DMS153 treated with DMSO at 0.1 percent for 48 hours (cell line): Measurements from ENCODE around the gene DOCK6.

Experiments used
- DNase-seq: peaks from one replicate; lab custom pipeline; 2025; ENCODE audit not compliant: unreplicated experiment; lab: John Stamatoyannopoulos, UW

Gene DOCK6

DNA sequence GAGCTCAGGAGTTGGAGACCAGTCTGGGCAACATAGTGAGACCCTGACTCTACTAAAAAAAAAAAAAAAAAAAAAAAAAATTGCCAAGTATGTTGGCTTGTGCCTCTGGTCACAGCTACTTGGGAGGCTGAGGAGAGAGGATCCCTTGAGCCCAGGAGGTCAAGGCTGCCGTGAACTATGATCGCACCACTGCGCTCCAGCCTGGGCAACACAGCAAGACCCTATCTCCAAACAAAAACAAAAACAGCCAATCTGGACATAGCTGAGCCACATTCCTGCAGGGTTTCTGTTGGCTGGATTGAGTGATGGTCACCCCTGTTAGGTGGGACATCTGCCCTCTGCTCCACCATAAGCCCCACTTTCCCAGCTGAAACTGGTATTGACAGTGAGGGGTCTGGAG, 36.5 kb downstream of the DOCK6 start:
- no peak for DNase-seq

DNA sequence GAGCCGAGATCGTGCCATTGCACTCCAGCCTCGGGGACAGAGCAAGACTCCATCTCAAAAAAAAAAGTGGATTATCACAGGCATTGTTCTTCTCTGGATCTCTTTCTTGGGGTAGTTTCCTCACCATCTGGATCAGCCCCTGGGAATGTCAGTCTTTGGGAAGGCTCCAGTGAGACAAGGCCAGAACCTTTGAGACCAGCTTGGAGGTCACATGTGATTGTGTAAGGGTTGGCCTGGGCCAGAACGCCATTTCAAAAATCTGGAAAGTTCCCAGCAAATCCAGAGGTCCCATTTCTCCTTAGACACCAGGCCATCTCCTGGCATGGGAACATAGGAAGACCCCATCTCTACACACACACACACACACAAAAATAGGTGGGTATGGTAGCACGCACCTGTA, 37.2 kb downstream of the DOCK6 start:
- no peak for DNase-seq

DNA sequence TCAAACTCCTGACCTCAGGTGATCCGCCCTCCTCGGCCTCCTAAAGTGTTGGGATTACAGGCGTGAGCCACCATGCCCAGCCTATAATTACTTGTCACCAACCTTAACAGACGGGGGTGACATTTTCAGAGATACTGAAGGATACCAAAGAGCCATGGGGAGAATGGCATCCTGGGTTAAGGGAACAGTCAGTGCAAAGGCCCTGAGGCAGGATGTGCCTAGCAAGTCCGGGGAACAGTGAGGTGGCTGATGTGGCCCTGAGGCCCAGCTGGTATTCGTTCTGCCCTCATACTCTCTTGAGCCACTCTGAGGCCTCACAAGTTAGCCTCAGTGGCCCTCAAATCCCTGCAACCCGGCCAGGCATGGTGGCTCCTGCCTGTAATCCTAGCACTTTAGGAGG, 37.9 kb downstream of the DOCK6 start:
- no peak for DNase-seq

DNA sequence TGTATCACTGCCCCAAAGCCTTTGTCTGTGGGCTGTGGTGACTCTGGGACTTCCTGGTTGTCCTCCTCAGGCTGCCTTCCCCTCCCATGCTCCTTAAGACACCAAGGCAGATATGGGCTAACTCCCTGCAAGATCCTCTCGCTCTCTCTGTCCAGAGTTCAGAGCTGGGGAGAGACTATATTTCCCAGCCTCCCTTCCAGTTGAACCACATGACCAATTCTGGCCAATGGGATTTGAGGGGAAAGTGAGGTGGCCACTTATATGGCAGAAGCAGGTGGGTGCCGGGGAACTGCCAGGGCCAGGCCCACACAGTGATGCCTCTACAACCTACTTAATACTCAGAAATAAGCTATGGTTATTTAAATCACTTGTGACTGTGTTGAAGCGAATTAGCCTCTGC, 39.1 kb downstream of the DOCK6 start:
- no peak for DNase-seq

DNA sequence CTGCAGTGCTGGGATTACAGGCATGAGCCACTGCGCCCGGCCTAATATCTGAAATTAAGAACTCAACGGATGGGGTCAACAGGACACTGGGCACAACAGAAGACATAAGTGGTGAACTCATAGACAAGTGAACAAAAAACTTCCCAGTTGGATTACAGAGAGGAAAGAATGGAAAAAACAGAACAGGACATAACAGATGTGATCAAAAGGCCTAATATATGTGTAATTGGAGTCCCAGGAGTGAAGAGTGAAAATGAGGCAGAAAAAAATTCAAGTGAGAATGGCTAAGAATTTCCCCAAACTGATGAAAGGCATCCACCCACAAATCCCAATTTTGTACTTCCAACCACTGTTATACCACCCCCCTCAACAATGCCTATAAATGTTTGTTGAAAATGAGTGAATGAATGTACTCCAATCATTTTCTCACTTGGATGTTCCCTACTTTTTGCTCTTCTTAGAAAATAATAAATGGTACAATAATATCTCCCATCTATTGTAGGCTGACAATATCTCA, 41.2 kb downstream of the DOCK6 start:
- no peak for DNase-seq

DNA sequence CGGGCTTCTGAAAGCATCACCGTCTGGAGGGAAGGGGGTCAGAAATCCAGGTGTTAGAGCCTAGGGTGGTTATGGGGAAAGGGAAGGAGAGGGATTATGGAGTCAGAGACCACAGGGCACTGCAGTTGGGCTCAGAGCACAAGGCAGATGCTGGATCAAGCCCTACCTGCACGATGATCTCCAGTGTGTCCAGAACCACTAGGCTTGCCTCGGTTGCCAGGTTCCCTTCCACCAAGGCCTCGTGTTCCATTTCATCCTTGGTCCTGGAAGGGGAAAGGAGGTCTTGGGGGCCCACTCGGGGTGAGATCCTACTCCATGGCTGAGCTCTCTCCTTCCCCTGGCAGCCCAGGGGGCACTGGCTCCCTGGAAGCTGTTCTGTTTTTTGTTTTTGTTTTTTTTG, 47.9 kb downstream of the DOCK6 start:
- no peak for DNase-seq

DNA sequence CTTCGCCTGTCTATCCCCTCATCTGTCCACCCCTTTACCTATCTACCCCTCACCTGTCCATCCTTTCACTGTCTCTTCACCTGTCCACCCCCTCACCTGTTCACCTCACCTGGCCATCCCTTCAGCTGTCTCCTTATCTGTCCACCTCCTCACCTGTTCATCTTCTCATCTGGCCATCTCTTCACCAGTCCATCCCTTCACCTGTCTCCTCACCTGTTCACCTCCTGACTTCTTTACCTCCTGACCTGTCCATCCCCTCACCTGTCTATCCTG, 51.7 kb downstream of the DOCK6 start:
- no peak for DNase-seq

DNA sequence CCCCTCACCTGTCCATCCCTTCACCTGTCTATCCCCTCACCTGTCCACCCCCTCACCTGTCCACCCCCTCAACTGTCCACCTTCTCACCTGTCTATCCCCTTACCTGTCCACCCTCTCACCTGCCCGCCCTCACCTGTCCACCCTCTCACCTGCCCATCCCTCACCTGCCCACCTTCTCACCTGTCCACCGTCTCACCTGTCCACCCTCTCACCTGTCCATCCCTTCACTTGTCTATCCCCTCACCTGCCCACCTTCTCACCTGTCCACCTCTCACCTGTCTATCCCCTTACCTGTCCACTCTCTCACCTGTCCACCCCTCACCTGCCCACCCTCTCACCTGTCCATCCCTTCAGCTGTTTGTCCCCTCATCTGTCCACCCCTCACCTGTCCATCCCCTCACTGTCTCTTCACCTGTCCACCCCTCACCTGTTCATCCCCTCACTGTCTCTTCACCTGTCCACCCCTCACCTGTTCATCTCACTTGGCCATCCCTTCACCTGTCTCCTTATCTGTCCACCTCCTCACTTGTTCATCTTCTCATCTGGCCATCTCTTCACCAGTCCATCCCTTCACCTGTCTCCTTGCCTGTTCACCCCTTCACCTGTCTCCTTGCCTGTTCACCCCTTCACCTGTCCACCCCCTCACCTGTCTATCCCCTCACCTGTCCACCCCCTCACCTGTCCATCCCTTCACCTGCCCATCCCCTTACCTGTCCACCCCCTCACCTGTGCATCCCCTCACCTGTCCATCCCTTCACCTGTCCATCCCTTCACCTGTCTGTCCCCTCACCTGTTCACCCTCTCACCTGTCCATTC, 52.3 kb downstream of the DOCK6 start:
- DNase-seq = no peak

DNA sequence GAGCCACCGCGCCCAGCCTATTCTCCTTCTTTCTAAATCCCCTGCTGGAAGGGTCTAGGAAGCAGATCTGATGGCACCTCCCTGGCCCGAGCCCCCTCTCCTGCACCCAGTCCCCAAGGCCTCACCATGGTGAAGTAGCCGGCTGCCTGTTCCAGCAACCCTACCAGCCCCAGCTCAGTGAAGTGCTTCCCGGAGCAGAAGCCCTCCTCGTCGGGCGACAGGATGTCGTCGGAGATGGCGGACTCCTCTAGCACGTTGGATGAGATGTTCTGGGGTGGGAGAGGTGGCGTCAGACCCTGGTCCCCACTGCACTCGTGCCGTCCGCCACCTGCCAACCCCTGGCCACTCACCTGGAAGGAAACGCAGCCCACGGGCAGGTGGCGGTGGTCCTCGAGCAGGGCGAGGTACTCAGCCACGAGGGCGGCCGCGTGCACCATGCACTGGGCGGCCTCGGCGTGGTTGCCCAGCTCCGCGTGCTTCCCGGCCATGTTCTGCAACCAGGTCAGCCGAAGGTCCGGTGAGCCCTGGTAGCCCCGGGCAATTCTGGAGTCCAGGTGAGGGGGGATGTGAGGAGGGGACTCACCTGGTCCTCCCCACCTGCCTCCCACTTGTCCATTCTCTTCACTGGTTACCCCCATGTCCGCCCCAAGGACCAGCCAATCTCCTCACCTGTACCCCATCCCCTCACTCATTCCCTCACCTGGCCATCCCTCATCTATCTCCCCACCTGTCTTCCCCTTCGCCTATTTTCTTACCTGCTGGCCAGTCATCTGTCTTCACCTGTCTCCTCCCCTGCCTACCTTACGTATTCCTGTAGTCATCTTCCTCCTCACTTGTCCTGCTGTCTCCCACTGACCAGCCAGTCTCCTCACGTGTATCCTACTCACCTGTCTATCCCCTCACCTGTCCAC, 53.5 kb downstream of the DOCK6 start:
- no peak for DNase-seq

DNA sequence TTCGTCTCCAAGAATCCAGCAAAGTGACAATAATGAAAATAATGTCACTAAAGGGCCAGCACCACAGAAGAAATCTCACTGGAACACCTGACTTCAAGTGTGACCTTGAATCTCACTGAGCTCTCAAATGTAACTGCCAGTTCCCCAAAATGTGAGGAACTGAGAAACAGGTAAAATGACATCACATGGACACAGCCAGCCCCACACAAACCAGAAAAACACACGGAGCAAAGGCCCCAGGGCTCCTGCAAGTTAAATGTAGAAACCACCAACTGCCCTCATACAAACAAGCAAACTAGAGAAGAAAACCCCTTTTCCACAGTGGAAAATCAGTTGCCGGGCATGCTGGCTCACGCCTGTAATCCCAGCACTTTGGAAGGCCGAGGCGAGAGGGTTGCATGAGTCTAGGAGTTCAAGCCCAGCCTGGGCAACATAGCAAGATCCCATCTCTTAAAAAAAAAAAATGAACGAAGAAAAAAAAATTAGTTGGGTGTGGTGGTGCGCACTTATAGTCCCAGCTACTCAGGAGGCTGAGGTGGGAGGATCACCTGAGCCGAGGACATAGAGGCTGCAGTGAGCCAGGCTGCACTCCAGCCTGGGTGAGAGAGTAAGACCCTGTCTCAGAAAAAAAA, 56.3 kb downstream of the DOCK6 start:
- DNase-seq = no peak

DNA sequence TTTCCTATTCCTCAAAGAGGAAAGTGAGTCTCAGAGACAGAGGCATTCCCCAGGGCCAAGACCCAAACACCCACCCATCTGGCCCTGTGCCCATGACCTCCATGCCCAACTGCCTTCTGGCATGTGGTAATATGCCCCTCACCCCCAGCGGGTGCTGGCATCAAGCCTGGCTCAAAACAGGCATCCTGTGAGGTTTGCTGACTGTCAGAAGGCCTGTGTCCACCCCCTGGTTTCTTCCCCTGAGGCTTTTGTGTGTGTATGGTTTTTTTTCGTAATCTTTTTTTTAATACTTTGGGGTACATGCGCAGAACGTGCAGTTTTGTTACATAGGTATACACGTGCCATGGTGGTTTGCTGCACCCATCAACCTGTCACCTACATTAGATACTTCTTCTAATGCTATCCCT, 57.4 kb downstream of the DOCK6 start:
- no peak for DNase-seq

DNA sequence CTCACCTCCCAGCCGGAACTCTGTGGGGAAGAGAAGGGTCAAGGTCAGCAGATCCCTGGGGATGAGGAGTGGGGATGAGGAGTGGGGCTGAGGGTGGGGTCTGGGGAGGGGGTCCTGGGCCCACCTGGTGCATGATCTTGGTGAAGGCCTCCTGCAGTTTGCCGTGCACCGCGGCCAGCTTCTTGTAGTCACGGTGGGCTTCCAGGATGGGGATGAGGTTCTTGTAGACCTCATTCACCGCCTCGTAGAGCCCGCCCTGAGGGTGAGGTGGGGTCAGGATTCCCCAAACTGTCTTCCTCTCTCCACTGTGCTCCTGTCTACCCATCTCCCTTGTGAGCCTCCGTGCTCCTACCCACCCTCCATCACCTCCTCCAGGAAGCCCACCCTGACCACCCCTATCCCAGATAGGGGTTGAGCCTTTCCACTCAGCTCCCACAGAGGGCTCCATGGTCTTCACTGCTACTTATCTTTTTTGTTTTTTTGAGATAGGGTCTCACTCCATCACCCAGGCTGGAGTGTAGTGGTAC, 58.2 kb downstream of the DOCK6 start:
- DNase-seq = no peak

DNA sequence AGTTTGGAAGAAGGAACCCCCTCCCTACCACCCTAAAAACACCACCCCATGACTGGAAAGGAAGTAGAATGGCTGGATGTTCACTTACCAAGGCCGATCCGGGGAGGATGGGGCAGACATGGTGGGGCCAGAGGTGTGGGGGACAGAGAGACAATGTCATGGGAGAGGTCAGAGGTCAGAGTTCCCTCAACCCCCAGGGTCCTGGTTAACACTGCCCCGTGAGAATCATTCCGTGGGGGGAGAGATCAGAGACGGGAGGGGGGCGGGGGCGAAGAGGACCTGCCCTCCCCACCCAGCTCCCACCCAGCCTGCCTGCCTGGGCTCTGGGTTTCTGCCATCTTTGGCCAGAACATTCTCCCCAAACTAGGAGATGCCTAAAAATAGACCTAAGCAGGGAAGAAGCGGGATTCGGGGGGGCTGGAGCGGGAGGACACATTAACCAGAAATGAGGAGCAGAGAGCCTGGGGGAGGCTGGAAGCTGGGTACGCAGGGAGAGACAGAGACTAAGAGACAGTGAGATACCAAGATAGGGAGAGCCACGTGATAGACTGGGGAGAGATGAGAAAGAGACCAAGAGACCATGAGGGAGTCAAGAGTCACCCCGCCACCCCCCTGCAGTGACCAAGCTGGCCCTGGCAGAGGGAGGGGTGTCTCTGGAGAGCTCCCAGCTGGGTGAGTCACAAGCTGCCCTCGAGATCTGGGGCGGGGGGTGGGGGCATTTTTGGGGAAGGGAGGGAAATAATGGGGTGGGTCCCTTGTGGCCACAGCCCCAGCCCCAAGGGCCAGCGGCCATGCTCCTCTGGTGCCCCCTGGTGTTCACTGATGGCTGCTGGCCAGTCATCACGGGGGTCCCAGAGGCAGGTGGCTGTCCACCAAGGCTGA, 58.9 kb downstream of the DOCK6 start:
- DNase-seq = no peak

DNA sequence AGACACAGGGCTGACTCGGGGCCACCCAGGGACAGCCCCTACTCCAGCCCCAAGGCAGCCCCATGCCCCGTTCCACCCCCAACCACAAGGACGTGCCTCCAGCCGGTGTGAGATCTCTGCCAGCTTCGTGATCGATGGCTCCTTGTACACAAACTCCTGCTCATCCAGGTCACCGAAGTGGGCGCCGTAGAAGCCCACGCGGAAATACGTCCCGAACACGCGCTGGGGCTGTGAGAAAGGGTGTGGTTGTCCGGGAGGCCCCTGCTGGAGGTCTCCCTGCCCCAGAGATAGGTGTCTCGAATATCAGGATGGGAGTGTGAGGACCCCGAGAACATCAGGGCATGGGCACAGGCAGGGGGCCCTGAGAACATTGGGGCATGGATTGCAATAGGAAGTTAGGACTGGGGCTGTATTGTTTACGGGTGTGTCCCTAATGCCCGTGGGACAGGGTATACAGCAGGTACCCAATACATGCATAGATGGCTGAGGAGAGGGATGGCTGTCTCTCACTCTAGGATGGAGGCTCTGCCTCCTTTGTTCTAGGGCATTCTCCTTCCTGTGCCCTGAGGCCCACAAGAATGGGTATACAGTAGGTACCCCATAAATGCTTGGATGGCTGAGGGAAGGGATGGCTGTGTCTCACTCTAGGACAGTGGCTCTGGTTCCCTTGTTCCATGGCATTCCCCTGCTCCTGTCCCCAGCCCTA, 59.7 kb downstream of the DOCK6 start:
- no peak for DNase-seq

DNA sequence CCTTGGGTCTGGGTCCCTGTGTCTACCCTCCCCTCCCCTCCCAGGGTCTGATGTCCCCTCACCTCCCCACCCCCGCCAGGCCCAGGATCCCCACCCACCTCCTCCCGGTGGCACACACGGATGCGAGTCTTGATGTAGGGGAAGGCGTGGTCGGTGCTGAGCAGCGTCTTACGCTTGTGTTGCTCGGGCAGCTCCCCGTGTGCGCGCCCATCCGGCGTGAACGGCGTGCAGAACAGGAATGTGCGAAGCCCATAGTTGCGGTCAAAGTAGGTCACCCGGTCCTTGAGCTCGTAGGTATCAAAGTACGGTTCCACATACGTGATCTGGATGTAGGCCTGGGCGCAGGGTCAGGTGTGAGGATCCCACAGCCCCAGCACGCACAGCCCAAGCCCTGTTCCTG, 60.5 kb downstream of the DOCK6 start:
- DNase-seq = no peak

DNA sequence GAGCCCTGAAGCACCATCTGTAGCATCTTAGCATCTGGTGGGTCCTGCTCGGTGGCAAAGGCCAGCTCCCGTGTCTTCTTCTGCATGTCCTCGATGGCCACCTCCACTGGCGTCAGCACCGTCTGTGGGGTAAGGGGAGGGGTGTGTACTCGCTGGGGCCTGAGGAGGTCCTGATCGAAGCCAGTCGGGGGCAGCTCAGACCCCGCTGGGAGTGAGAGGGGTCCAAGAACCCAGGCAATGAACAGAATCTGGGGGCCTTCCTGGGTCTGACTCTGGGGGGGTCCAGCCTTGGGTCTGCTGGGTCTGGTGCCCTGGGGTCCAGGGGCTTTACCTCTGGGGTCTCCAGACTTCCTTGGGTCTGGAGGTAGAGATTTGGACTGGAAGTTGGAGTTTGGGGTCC, 61.4 kb downstream of the DOCK6 start:
- DNase-seq = no peak

DNA sequence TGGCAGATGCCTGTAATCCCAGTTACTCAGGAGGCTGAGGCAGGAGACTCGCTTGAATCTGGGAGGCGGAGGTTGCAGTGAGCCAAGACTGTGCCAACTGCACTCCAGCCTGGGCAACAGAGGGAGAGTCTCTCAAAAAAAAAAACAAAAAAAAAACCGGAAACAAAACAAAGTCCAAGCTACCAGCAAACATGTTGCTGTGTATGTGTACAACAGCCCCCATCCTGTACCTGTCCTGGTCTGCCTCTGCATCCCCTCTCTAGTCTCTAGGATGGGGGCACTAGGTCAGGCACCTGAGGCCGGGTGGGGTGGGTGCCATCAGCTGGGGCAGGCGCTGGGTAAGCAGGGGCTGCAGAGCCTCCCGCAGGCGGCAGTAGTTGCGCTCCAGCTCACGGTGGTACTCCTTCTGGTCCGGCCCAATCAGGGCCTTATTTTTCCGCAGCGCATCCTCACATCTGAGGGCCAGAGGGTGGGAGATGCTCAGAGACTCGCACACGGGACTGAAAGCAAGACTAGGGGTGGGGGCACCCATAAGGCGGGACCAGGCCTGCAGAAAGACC, 62.2 kb downstream of the DOCK6 start:
- DNase-seq = no peak

DNA sequence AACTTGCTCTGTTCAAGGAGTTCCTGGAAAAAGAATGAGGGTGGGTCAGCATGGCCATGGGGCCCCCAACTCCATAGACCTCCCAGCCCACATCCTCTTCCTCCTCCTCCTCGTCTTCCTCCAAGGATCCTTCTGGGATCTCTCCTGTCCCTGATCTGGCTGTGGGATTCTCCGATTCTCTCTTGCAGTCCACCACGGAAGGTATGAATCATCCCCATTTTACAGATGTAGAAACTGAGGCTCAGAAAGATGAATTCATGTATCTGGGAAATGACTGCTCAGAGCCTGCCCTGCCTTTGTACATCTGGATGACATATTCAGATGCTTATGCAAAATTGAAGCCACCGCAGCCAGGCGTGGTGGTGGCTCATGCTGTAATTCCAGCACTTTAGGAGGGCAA, 62.8 kb downstream of the DOCK6 start:
- DNase-seq = no peak

DNA sequence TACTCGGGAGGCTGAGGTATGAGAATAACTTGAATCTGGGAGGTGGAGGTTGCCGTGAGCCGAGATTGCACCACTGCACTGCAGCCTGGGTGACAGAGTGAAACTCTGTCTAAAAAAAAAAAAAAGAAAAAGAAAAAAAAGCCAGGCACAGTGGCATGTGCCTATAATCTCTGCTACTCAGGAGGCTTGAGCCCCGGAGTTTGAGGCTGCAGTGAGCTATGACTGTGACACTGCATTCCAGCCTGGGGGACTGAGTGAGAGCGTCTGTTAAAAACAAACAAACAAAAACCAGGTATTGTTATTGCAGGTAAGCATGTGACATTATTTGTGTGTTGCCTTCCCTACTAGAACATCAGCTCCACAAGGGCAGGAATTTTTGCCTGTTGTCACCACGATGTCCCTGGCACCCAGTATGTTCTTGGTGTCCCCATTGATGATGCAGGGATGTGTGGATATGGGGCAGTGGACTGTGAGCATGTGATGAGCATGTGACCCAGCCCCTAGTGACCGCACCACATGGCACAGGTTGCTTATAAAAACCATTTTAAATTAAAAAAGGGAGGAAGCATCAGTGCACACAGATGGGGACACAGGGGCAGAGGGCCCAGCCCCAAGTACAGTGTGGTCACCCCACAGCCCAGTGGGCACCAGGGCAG, 63.4 kb downstream of the DOCK6 start:
- DNase-seq = no peak
